Stomach (tissue), 4 donors: ENCODE measurements around the gene DMXL2.

Source experiments
- EP300 ChIP-seq: sonication (generic); formaldehyde crosslinking; IDR thresholded peaks from one replicate; pipeline ENCODE4 v1.6.1; 2017; ENCODE audit warnings: antibody characterized with exemption
- POLR2A ChIP-seq, 4 donors: fragments of 450-650 bp; IDR thresholded peaks; one replicate each; pipeline ENCODE4 v1.6.1; 2016; ENCODE audit warnings: antibody characterized with exemption in 4 of 4, control low read depth in 2 of 4, mild to moderate bottlenecking in 1 of 4, moderate library complexity in 1 of 4
- POLR2AphosphoS5 ChIP-seq, 3 donors: sonication (generic); formaldehyde crosslinking; IDR thresholded peaks; one replicate each; pipeline ENCODE4 v1.6.1; 2016; ENCODE audit warnings: antibody characterized with exemption in 3 of 3
- TF ChIP-seq, protein P1 (sequence below), 7 experiments: fragments of 450-650 bp in 4 of 7; fragments of 200-600 bp in 3 of 7; sonication (generic) in 3 of 7; IDR thresholded peaks; one replicate each; pipeline ENCODE4 v1.5.1; 2016 to 2019; ENCODE audit warnings: antibody characterized with exemption in 7 of 7, control low read depth in 2 of 7, mild to moderate bottlenecking in 1 of 7

GRCh38 chr15:51475736-51476135 lies 146.8 kb downstream of the DMXL2 start:
- TF ChIP-seq, protein P1, sequence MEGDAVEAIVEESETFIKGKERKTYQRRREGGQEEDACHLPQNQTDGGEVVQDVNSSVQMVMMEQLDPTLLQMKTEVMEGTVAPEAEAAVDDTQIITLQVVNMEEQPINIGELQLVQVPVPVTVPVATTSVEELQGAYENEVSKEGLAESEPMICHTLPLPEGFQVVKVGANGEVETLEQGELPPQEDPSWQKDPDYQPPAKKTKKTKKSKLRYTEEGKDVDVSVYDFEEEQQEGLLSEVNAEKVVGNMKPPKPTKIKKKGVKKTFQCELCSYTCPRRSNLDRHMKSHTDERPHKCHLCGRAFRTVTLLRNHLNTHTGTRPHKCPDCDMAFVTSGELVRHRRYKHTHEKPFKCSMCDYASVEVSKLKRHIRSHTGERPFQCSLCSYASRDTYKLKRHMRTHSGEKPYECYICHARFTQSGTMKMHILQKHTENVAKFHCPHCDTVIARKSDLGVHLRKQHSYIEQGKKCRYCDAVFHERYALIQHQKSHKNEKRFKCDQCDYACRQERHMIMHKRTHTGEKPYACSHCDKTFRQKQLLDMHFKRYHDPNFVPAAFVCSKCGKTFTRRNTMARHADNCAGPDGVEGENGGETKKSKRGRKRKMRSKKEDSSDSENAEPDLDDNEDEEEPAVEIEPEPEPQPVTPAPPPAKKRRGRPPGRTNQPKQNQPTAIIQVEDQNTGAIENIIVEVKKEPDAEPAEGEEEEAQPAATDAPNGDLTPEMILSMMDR (IDR thresholded peaks at IDR 0.05), result no peak
- TF ChIP-seq POLR2A (IDR thresholded peaks at IDR 0.05) (no peak), POLR2AphosphoS5 (IDR thresholded peaks at IDR 0.05) (no peak), EP300 (no peak)
